Colonic mucosa (tissue), 4 donors: ENCODE data around the gene PTPN12. TPM values are rescaled to one million over a fixed set of nuclear protein-coding genes. Genes with fewer than 3 reads are reported as not detected.

Source experiments
- DNase-seq: peaks from one replicate; pipeline ENCODE4 v3.0.0-alpha.2; 2020
- H3K27ac ChIP-seq: fragments of 200-600 bp; one replicate; pipeline ENCODE4 v1.8.0; 2021
- H3K27me3 ChIP-seq: fragments of 200-600 bp; one replicate; pipeline ENCODE4 v1.8.0; 2021
- H3K36me3 ChIP-seq: fragments of 200-600 bp; one replicate; pipeline ENCODE4 v1.8.0; 2021
- H3K4me1 ChIP-seq: fragments of 200-600 bp; one replicate; pipeline ENCODE4 v1.8.0; 2021; ENCODE audit warnings: mild to moderate bottlenecking
- H3K4me3 ChIP-seq: fragments of 200-600 bp; one replicate; pipeline ENCODE4 v1.8.0; 2021
- H3K9ac ChIP-seq, 2 donors: one replicate each; pipeline ENCODE4 v1.7.0; 2013; ENCODE audit warnings: control low read depth in 2 of 2, low read depth in 2 of 2, low read length in 2 of 2
- H3K9me3 ChIP-seq: fragments of 200-600 bp; one replicate; pipeline ENCODE4 v1.8.0; 2021
- intact Hi-C: fragments of 100-400 bp; cut with DNase I; formaldehyde crosslinking; loops from one replicate; pipeline ENCODE4 v1.14.1; 2022
- total RNA-seq, 2 donors: library from RNA; stranded (reverse); fragmentation: NEBNext Ultra II Directional in 1 of 2; extraction: Animal tissue kit (Norgen Biotek cat#: 25700) in 1 of 2; gene quantifications; one replicate each; pipeline ENCODE4 v1.2.1, GENCODE V29; 2021
- TF ChIP-seq, protein P1 (sequence below): fragments of 200-600 bp; IDR thresholded peaks from one replicate; pipeline ENCODE4 v1.8.0; 2022; ENCODE audit warnings: antibody characterized with exemption, mild to moderate bottlenecking
- donor health status: healthy.
- donor health status: DM: no; HTN: no; CAD: no.
- donor health status: DM: no; HTN: no; CAD: no.

The PTPN12 gene
- total RNA-seq, 2 donors from 2014 or later: 34.0 to 51.3 TPM

DNA sequence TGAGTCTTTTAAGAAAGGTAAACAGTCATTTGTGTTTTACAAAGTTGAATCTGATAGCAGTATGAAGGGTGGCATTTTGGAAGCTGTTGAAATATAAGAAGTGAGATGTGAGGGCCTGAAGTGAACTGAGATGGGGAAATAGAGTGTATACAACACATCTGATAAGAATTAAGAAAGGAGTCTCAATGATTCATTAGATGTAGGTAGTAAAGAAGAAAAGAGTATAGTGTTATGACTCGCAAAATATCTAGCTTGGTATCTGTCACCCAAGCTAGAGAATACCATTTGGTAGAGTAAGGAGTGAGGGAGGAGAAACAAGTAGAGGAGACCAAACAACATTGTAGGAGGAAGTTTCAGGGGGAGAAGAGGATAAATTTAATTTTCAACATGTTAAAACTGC, 5.3 kb downstream of the PTPN12 start:
- H3K9me3 ChIP-seq: no peaks in the 10 kb centered on the region
- H3K27ac ChIP-seq: no peak overlapping the region
- H3K4me3 ChIP-seq: no peak overlapping the region
- TF ChIP-seq, protein P1, sequence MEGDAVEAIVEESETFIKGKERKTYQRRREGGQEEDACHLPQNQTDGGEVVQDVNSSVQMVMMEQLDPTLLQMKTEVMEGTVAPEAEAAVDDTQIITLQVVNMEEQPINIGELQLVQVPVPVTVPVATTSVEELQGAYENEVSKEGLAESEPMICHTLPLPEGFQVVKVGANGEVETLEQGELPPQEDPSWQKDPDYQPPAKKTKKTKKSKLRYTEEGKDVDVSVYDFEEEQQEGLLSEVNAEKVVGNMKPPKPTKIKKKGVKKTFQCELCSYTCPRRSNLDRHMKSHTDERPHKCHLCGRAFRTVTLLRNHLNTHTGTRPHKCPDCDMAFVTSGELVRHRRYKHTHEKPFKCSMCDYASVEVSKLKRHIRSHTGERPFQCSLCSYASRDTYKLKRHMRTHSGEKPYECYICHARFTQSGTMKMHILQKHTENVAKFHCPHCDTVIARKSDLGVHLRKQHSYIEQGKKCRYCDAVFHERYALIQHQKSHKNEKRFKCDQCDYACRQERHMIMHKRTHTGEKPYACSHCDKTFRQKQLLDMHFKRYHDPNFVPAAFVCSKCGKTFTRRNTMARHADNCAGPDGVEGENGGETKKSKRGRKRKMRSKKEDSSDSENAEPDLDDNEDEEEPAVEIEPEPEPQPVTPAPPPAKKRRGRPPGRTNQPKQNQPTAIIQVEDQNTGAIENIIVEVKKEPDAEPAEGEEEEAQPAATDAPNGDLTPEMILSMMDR: no peak
- H3K9ac ChIP-seq: no peak overlapping the region
- no peaks in the 10 kb centered on the region for H3K36me3 ChIP-seq
- peaks cover 16% of the 10 kb centered on the region for H3K4me1 ChIP-seq
- intact Hi-C loops: no loop called here
- no peak for DNase-seq
- no peaks in the 10 kb centered on the region for H3K27me3 ChIP-seq

DNA sequence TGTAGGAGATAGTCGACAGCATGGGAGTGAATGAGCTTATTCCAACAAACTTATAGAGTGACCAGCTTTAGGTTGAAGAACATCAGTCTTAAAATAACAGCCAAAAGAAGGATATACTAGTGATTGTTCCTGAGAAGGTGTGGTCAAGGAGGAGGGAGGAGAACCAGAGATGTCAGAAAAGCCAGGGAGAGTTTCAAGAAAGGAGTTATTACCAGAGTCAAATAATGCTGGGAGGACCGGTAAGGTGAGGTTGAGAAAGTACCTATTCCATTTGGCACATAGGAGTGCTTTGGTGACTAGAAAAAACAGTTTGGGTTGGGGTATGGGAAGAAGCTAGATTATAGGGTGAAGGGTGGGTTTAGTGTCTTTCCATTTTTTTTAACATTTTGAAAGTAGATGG, 5.8 kb downstream of the PTPN12 start:
- no peak overlapping the region for H3K4me3 ChIP-seq
- H3K27me3 ChIP-seq: no peaks in the 10 kb centered on the region
- no peak for DNase-seq
- H3K36me3 ChIP-seq: no peaks in the 10 kb centered on the region
- intact Hi-C loops: no loop called here
- no peaks in the 10 kb centered on the region for H3K9me3 ChIP-seq
- peaks cover 16% of the 10 kb centered on the region for H3K4me1 ChIP-seq
- no peak overlapping the region for H3K27ac ChIP-seq
- TF ChIP-seq, protein P1: no peak
- H3K9ac ChIP-seq: no peak overlapping the region

DNA sequence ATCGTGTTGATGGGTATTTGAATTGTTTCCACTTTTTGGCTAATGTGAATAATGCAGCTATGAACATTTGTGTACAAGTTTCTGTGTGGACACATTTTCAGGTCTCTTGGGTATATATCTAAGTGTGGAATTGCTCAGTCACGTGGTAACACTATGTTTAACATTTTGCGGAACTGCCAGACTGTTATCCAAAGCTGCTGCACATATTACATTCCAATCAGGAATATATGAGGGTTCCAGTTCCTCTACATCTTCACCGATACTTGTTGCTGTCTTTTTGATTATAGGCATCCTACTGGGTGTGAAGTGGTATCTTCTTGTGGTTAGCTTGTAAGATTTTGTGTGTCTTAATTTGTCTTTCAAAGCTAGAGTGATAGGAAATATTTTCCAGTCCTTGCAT, 6.8 kb downstream of the PTPN12 start:
- Histone ChIP-seq H3K4me1 (peaks cover 16% of the 10 kb centered on the region), H3K9ac (no peak overlapping the region), H3K27ac (no peak overlapping the region), H3K9me3 (no peaks in the 10 kb centered on the region), H3K27me3 (no peaks in the 10 kb centered on the region), H3K4me3 (no peak overlapping the region), H3K36me3 (no peaks in the 10 kb centered on the region)
- TF ChIP-seq, protein P1: no peak
- intact Hi-C loops: no loop called here
- DNase-seq: no peak

DNA sequence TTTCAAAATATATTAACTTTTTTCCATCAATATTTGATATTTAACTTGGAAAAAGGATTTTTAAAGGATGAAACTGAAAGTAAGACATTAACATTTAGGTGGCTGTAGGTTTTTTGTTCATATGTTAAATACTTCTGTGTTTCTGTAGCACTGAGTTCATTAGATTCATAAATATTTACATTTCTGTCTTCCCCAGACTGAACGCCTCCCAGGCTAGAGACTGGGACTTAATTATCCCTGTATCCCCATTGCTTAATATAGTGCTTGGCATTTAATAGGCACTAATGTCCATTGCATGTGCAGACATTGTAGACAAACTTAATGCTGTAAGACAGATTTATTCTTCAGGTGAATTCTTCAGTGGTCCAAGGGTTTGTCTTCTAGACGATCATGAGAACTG, 7.4 kb downstream of the PTPN12 start:
- Histone ChIP-seq H3K9ac (no peak overlapping the region), H3K4me3 (no peak overlapping the region), H3K36me3 (no peaks in the 10 kb centered on the region), H3K4me1 (peaks cover 11% of the 10 kb centered on the region), H3K27ac (no peak overlapping the region), H3K27me3 (no peaks in the 10 kb centered on the region), H3K9me3 (no peaks in the 10 kb centered on the region)
- intact Hi-C loops: no loop called here
- no peak for DNase-seq
- TF ChIP-seq, protein P1: no peak

DNA sequence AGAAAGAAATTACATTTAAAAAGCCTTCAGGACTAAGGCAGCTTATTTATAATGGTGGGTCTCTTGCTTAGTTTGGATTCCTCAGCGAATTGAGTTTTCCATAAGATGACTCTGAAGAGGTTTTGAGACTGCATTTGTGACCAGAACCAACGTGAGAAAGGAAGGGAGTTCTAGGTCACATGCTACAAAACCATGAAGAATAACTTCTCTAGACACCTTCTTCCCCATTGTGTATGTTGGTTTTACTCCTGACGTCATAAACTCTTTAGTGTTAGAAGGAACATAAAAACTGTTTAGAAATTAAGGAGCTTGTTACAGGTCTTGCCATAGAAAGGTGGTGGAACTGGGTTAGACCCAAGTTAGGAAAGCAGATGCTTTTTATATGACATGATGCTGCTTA, 11.1 kb downstream of the PTPN12 start:
- Histone ChIP-seq H3K9me3 (no peaks in the 10 kb centered on the region), H3K4me3 (no peak overlapping the region), H3K36me3 (no peaks in the 10 kb centered on the region), H3K27me3 (no peaks in the 10 kb centered on the region), H3K27ac (no peak overlapping the region), H3K4me1 (no peaks in the 10 kb centered on the region), H3K9ac (no peak overlapping the region)
- DNase-seq: no peak
- intact Hi-C loops: no loop called here
- TF ChIP-seq, protein P1: no peak
